H1 (cell line): Measurements from ENCODE around the gene ARHGEF12. TPM values are rescaled to one million over a fixed set of nuclear protein-coding genes. Genes with fewer than 3 reads are reported as not detected.
"Not testable (repeated sequence)": the region's sequence is repeated elsewhere in the genome, so short reads cannot be mapped to it uniquely, and the experiment has no call there.

ENCODE experiments used
- CTCF ChIA-PET: fragments of 300-600 bp; sonication (Branson Sonifier 250); formaldehyde crosslinking; loops from one replicate; lab custom pipeline; 2021; ENCODE audit not compliant: partially characterized antibody; lab: Charles Lee
- POLR2A ChIA-PET: fragments of 300-600 bp; sonication (Branson Sonifier 250); formaldehyde crosslinking; loops from one replicate; lab custom pipeline; 2021; ENCODE audit warnings: inconsistent platforms; ENCODE audit not compliant: partially characterized antibody; lab: Charles Lee
- DNase-seq, 2 experiments: peaks; one replicate each; pipeline versions ENCODE4 v3.0.0 to v3.0.0-alpha.2; 2010 to 2022; ENCODE audit warnings: low spot score in 2 of 2, low read depth in 1 of 2, mixed read lengths in 1 of 2
- FAIRE-seq: peaks from 2 replicates; lab custom pipeline; 2011; peaks lifted over from hg19 to GRCh38; lab: Jason Lieb, UNC
- H2AFZ ChIP-seq: 2 replicates; pipeline ENCODE4 v1.8.1; 2012; ENCODE audit warnings: low read length, inconsistent platforms
- H2AK5ac ChIP-seq: 2 replicates; pipeline ENCODE4 v1.6.1; 2013; ENCODE audit warnings: low read depth, low read length
- H2BK120ac ChIP-seq: replicated peaks from 2 replicates; pipeline ENCODE3; 2013; ENCODE audit warnings: low read depth, low read length, inconsistent platforms
- H2BK12ac ChIP-seq: 2 replicates; pipeline ENCODE4 v1.6.1; 2013; ENCODE audit warnings: low read depth, low read length
- H2BK15ac ChIP-seq: 2 replicates; pipeline ENCODE4 v1.6.1; 2013; ENCODE audit warnings: low read length
- H2BK20ac ChIP-seq: 2 replicates; pipeline ENCODE4 v1.6.1; 2013; ENCODE audit warnings: low read length
- H2BK5ac ChIP-seq: 2 replicates; pipeline ENCODE4 v1.6.1; 2013; ENCODE audit warnings: low read depth, low read length
- H3K14ac ChIP-seq: 2 replicates; pipeline ENCODE4 v1.6.1; 2013; ENCODE audit warnings: inconsistent platforms; ENCODE audit not compliant: insufficient read length
- H3K18ac ChIP-seq: 2 replicates; pipeline ENCODE4 v1.6.1; 2013; ENCODE audit warnings: low read length; ENCODE audit errors: extremely low read depth
- H3K23ac ChIP-seq: 2 replicates; pipeline ENCODE4 v1.6.1; 2013; ENCODE audit warnings: inconsistent platforms; ENCODE audit not compliant: insufficient read length
- H3K23me2 ChIP-seq: 2 replicates; pipeline ENCODE4 v1.6.1; 2013; ENCODE audit warnings: low read depth, low read length
- H3K27ac ChIP-seq: 2 replicates; pipeline ENCODE4 v1.6.1; 2011; ENCODE audit warnings: low read depth, low read length, inconsistent platforms
- H3K27me3 ChIP-seq, 4 experiments: replicated peaks in 1 of 4; 1 replicate in 1 of 4; 2 replicates in 3 of 4; pipeline versions ENCODE4 v1.6.1 to v1.8.1; 2011 to 2013; ENCODE audit warnings: low read length in 3 of 4, mild to moderate bottlenecking in 3 of 4, inconsistent platforms in 2 of 4, mixed read lengths in 2 of 4, moderate library complexity in 1 of 4; ENCODE audit not compliant: control insufficient read depth in 3 of 4, insufficient read depth in 3 of 4; ENCODE audit errors: extremely low read depth in 1 of 4
- H3K36me3 ChIP-seq, 4 experiments: 2 replicates each; pipeline versions ENCODE4 v1.6.1 to v1.8.1; 2011 to 2013; ENCODE audit warnings: mild to moderate bottlenecking in 4 of 4, low read length in 3 of 4, moderate library complexity in 2 of 4, control low read depth in 1 of 4, inconsistent platforms in 1 of 4; ENCODE audit not compliant: insufficient read depth in 4 of 4, control insufficient read depth in 2 of 4
- H3K4ac ChIP-seq: replicated peaks from 2 replicates; pipeline ENCODE3; 2013; ENCODE audit warnings: low read length, low read depth, mixed read lengths, inconsistent platforms; ENCODE audit not compliant: insufficient read length
- H3K4me1 ChIP-seq, 4 experiments: replicated peaks in 1 of 4; 1 replicate in 1 of 4; 2 replicates in 3 of 4; pipeline versions ENCODE4 v1.6.1 to v1.8.1; 2011 to 2013; ENCODE audit warnings: low read length in 3 of 4, inconsistent platforms in 2 of 4, mixed read lengths in 1 of 4; ENCODE audit not compliant: insufficient read depth in 4 of 4, control insufficient read depth in 3 of 4
- H3K4me2 ChIP-seq, 2 experiments: 2 replicates each; pipeline versions ENCODE4 v1.6.1 to v1.8.1; 2011 to 2013; ENCODE audit warnings: low read depth in 2 of 2, low read length in 2 of 2, control low read depth in 1 of 2, inconsistent platforms in 1 of 2, mild to moderate bottlenecking in 1 of 2; ENCODE audit not compliant: insufficient read depth in 1 of 2
- H3K4me3 ChIP-seq, 4 experiments: fragments of 200-600, 300-600 bp in 1 of 4; sonication (generic), shearing (Covaris generic), sonication (Bioruptor Twin) in 1 of 4; 2 replicates each; pipeline versions ENCODE4 v1.5.1 to v1.8.1; 2011 to 2016; ENCODE audit warnings: low read length in 4 of 4, low read depth in 3 of 4, control low read depth in 2 of 4, inconsistent platforms in 2 of 4, mild to moderate bottlenecking in 2 of 4, mixed read lengths in 1 of 4, moderate library complexity in 1 of 4; ENCODE audit not compliant: insufficient read depth in 2 of 4; ENCODE audit errors: extremely low read depth in 1 of 4
- H3K56ac ChIP-seq: replicated peaks from 2 replicates; pipeline ENCODE3; 2013; ENCODE audit warnings: low read depth, mild to moderate bottlenecking, mixed read lengths, low read length, inconsistent platforms; ENCODE audit not compliant: insufficient read length
- H3K79me1 ChIP-seq: 2 replicates; pipeline ENCODE4 v1.6.1; 2013; ENCODE audit warnings: low read depth, low read length, control low read depth
- H3K79me2 ChIP-seq, 2 experiments: 2 replicates each; pipeline versions ENCODE4 v1.6.1 to v1.8.1; 2012 to 2013; ENCODE audit warnings: low read length in 2 of 2, mild to moderate bottlenecking in 2 of 2, inconsistent platforms in 1 of 2; ENCODE audit not compliant: insufficient read depth in 2 of 2, control insufficient read depth in 1 of 2
- H3K9ac ChIP-seq, 4 experiments: replicated peaks in 1 of 4; 1 replicate in 1 of 4; 2 replicates in 3 of 4; pipeline versions ENCODE4 v1.6.1 to v1.8.1; 2011 to 2013; ENCODE audit warnings: low read depth in 3 of 4, low read length in 3 of 4, control low read depth in 2 of 4, mild to moderate bottlenecking in 2 of 4, moderate library complexity in 2 of 4, inconsistent platforms in 1 of 4; ENCODE audit errors: extremely low read depth in 1 of 4
- H3K9me3 ChIP-seq, 2 experiments: 2 replicates each; pipeline versions ENCODE4 v1.6.1 to v1.8.1; 2012 to 2013; ENCODE audit warnings: mild to moderate bottlenecking in 2 of 2, moderate library complexity in 2 of 2, control low read depth in 1 of 2, inconsistent platforms in 1 of 2, low read depth in 1 of 2, low read length in 1 of 2, mixed read lengths in 1 of 2; ENCODE audit not compliant: insufficient read depth in 2 of 2
- H4K20me1 ChIP-seq, 2 experiments: replicated peaks in 1 of 2; 2 replicates each; pipeline versions ENCODE3 to v1.8.1; 2011 to 2013; ENCODE audit warnings: inconsistent platforms in 2 of 2, low read length in 2 of 2, mild to moderate bottlenecking in 1 of 2; ENCODE audit not compliant: insufficient read depth in 2 of 2, control insufficient read depth in 1 of 2
- H4K5ac ChIP-seq: 2 replicates; pipeline ENCODE4 v1.6.1; 2013; ENCODE audit warnings: low read length, low read depth, mixed read lengths, inconsistent platforms; ENCODE audit not compliant: insufficient read length
- H4K8ac ChIP-seq: 2 replicates; pipeline ENCODE4 v1.8.0; 2013; ENCODE audit warnings: mild to moderate bottlenecking, moderate library complexity, low read length, inconsistent platforms; ENCODE audit not compliant: insufficient read depth; ENCODE audit errors: extremely low read depth
- H4K91ac ChIP-seq: replicated peaks from 2 replicates; pipeline ENCODE3; 2013; ENCODE audit warnings: low read length, mixed read lengths, inconsistent platforms; ENCODE audit not compliant: insufficient read length
- WGBS, 2 experiments: shearing (Covaris generic) in 1 of 2; methylation state at CpG; one replicate each; pipeline versions ENCODE4 v1.1.6 to v1.1.7; 2013 to 2015; ENCODE audit warnings: low lambda C conversion rate in 2 of 2, mixed read lengths in 2 of 2, inconsistent platforms in 1 of 2, low coverage in 1 of 2, missing lambda C conversion rate in 1 of 2; ENCODE audit not compliant: insufficient replicate concordance in 2 of 2, insufficient coverage in 1 of 2, insufficient read length in 1 of 2; ENCODE audit errors: extremely low coverage in 1 of 2, missing lambda C conversion rate in 1 of 2; 5-methylcytosine and 5-hydroxymethylcytosine counted together
- polyA plus RNA-seq, 7 experiments: library from polyadenylated mRNA; depleted of rRNA in 3 of 7; stranded (reverse) in 5 of 7; unstranded in 2 of 7; fragments of >200 nt in 5 of 7; fragments of 200-250 nt in 2 of 7; gene quantifications; 1 replicate in 5 of 7; 2 replicates in 1 of 7; 4 replicates in 1 of 7; pipeline versions ENCODE4 v1.2.1 to v1.2.3, GENCODE V29; 2011 to 2013; ENCODE audit warnings: missing spikeins in 2 of 7, mixed read lengths in 2 of 7
- total RNA-seq: library from RNA; stranded (reverse); fragmentation: NEBNext Ultra II Directional; extraction: Animal tissue kit (Norgen Biotek cat#: 25700); gene quantifications from 2 replicates; pipeline ENCODE4 v1.2.1, GENCODE V29; 2021

The ARHGEF12 gene
- total and polyA plus RNA-seq, 2 of the 8 experiments (the other 6 are each of a cell fraction or from before 2014, with no cell fraction given): 5.1 to 33.7 TPM

- not testable (repeated sequence) for H4K8ac ChIP-seq, H3K79me1 ChIP-seq, FAIRE-seq, H3K9ac ChIP-seq, H2BK20ac ChIP-seq, H3K27me3 ChIP-seq, H2BK5ac ChIP-seq, H3K27ac ChIP-seq, H3K23ac ChIP-seq, H3K23me2 ChIP-seq, H3K9me3 ChIP-seq, H3K36me3 ChIP-seq, H3K18ac ChIP-seq, H3K4ac ChIP-seq, H4K20me1 ChIP-seq, H2BK15ac ChIP-seq, H2BK120ac ChIP-seq, H3K79me2 ChIP-seq, H2BK12ac ChIP-seq, H2AK5ac ChIP-seq, H3K56ac ChIP-seq, H3K14ac ChIP-seq, DNase-seq, H4K91ac ChIP-seq, H2AFZ ChIP-seq
- WGBS, 2 experiments: 72% methylated on average over 3 of the region's 3 CpGs; no CpG with 5 or more reads in 1 of the 2 experiments
- CTCF ChIA-PET: interaction anchor here (0.6 to 4.4 kb wide), 8 partner anchors 8 to 273 kb away, joined by 3 to 30 read pairs (median 4); partner anchors contain the start of gene GRIK4
- Histone ChIP-seq H3K4me3 (peak overlapping the region in 1 of 4 experiments; percentile 19; a peak in 1 of 8 replicates), H3K4me1 (peaks cover 4 to 24% (median 16%) of the 10 kb centered on the region in 4 experiments; a peak in 5 of 7 replicates), H3K4me2 (peak overlapping the region; percentile 28 to 38; a peak in 3 of 4 replicates), H4K5ac (peak overlapping the region; percentile 83)
- POLR2A ChIA-PET: interaction anchor here (1.0 kb wide), 1 partner anchor 23 kb away, joined by 4 read pairs; no protein-coding TSS in a partner anchor
Observed at GRCh38 chr11:120503529-120503928, 167.3 kb downstream of the ARHGEF12 start.
